GM21825 (cell line): ENCODE measurements around the gene GPM6B.
A peak's percentile ranks its signal among the peaks of the same experiment; 100 is the strongest.

Experiments used
- ATAC-seq: cut with Tn5 transposase; IDR thresholded peaks from one replicate; pipeline ENCODE4 v1.9.1; 2021; ENCODE audit warnings: mild to moderate bottlenecking, moderate library complexity; ENCODE audit not compliant: unreplicated experiment

Gene GPM6B

DNA sequence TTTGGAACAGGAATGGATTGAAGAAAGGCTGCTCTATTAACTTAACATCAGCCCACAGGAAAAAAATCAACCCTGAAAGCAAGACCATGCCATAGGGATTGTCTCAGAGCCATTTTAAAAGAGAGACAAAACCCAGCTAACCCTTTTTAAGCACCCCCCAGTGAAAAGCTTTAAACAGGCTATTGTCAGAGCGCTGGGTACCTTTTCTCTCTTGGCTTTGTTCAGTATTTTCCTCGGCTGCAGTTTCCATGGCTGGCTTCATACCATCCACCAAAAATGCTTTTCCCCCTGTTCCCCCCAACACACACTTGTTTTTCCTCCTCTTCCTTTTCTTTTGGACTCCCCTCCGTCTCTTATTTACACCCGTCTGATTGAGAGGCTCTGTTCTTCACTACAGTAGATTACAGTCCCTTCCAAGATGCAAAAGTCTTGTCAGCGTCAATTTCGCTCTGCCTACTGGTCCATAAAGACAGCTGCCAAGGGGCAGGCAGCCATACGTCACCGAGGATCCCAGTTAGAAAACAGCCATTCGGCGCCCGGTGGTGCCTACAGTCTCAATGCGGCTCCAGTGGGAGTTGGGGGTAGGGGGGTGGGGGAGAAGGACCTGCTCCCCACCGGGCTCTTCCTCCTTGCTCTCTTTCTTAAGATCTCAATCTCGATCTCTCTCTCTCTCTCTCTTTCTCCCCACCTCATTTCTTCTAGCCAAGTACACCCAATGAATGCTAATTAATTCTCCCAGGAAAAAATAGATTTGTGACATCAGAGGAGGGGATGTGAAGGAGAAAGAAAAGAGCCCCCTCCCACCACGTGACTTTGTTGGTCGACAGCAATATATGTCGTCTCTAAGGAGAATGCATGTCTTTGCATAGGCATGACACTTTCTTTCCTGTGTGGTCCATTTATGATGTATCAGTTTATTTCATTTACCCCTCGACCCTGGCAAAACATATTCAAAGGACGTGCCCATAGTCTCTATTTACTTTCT is at the start of gene GPM6B:
Gene GPM6B (minus strand): TSS at position 451 of the 985 bp plus-strand sequence. CDS start 189 bp downstream, at position 262.
- no peak for ATAC-seq

- ATAC-seq, result no peak
Observed at GRCh38 chrX:13864264-13864663, 47.4 kb upstream of the GPM6B start.

DNA sequence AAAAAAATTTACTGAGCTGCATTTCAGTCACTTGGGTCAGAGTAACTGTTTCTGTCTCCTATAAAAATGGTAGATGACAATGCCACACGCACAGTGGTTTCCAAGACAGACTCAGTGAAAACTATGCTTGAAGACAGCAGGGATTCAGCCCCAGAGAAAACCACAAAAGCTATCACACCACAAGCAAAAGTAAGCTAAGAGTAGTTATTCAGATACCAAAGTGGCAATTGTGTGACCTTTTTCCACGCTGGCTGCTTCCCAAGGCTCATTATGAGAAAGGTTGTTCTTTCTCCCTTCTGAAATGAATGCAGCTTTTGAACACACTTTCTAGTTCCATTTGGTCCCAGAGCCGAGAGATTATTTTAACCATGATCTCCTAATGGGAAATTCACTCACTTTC is 46.4 kb upstream of the GPM6B start:
- no peak for ATAC-seq

- no peak for ATAC-seq
Observed at GRCh38 chrX:13859724-13860123, 42.8 kb upstream of the GPM6B start.

DNA sequence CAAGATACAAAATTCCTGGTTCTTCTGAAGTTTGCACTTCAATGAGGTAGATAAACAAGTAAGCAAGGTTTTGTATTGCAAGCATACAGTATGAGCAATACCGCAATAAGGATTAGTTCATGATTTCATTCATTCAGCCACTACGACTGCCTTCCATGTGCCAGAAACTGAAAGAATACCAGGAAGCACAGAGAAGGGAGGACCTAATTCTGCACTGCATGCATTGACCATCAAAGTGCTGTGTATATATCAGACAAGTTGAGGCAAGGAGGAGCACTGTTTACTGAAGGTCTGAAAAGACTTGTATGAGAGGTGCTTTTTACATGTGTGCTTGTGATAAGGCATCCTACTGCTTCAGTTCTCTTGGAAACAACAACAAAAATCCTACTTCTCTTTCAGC is 40.9 kb upstream of the GPM6B start:
- no peak for ATAC-seq

GRCh38 chrX:13855689-13856450 is 39.0 kb upstream of the GPM6B start:
- ATAC-seq, result no peak

GRCh38 chrX:13854003-13854402 is 37.1 kb upstream of the GPM6B start:
- ATAC-seq, result no peak

- peak; percentile 57 for ATAC-seq
Observed at GRCh38 chrX:13852001-13852695, 35.3 kb upstream of the GPM6B start.

GRCh38 chrX:13845721-13846378 is 29.0 kb upstream of the GPM6B start:
- no peak for ATAC-seq

DNA sequence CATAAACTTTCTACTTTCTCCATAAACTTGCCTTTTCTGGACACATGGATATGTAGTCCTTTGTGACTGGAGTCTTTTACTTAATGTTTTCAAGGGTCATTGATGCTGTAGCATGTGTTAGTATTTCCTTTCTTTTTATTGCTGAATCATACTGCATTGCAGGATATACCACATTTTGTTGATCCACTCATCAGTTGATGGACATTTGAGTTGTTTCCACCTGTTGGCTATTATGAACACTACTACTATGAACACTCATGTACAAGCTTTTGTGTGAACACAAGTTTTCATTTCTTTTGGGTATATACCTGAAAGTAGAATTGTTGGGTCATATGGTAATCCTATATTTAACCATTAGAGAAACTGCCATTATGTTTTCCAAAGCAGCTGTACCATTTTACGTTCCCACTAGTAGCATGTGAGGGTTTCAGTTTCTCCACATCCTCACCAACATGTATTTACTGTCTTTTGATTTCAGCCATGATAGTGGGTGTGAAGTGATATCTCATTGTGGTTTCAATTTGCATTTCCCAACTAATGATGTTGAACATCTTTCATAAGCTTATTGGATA is 26.3 kb upstream of the GPM6B start:
- no peak for ATAC-seq

DNA sequence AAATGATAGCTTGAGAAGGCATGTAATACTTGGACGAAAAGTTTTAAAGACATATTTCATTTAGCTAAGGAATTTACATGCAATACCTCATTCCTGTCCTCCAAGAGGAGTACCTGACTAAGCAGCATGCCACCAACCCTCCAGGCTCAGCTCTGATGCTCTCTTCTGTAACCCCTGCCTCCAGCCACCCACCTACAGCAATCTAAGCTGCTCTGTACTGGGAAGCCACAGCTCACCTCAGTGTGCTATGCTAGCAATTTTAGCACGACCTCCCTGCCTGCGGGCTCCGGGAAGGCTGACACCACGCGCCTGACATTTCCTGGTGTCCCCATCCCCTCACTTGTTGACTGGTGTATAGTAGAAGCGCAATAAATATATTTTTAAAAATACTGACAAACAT is 23.2 kb upstream of the GPM6B start:
- ATAC-seq, result no peak

DNA sequence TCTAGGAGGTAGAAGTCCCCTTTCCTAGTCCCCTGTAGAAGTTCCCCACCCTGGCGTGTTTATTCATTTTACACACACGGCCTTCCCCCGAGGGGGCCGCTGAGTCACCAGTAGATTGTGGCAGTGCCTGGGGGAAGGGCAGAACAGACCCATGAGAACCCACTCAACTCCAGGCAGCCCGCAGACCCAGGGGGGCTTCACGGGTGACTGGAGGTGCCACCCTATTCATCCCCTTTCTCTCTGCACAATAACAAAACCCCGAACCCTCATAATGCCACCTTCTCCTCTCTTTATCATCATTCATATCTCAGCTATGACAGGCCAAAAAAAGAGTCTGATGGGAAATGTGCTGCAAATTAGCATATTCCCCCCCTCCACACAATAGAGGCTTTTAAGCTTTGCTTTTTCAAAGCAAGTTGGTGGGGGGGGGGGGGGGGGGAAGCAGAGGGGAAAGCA is 20.4 kb upstream of the GPM6B start:
- no peak for ATAC-seq

- ATAC-seq, result no peak
Observed at GRCh38 chrX:13836575-13836974, 19.7 kb upstream of the GPM6B start.

GRCh38 chrX:13835825-13836224 is 18.9 kb upstream of the GPM6B start:
- ATAC-seq, result no peak

- ATAC-seq, result no peak
Observed at GRCh38 chrX:13834355-13834754, 17.5 kb upstream of the GPM6B start.

GRCh38 chrX:13829983-13830382 is 13.1 kb upstream of the GPM6B start:
- ATAC-seq, result no peak

DNA sequence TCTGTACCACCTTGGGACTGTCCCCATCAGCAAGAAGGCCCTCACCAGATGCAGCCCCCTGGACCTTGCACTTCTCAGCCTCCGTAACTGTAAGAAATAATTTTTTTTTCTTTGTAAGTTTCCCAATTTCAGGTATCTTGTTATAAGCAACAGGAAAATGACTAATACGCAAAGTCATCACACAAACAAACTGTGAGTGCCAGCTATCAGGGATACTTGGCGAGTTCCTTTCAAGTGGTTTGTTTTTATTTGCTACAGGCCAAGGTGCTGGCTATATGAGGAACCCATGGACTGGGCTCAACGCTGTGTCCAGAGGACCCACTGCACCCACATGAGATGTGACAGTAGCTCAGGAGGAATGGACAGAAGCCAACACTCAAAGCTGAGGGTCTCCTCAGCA is 11.5 kb upstream of the GPM6B start:
- ATAC-seq, result no peak

DNA sequence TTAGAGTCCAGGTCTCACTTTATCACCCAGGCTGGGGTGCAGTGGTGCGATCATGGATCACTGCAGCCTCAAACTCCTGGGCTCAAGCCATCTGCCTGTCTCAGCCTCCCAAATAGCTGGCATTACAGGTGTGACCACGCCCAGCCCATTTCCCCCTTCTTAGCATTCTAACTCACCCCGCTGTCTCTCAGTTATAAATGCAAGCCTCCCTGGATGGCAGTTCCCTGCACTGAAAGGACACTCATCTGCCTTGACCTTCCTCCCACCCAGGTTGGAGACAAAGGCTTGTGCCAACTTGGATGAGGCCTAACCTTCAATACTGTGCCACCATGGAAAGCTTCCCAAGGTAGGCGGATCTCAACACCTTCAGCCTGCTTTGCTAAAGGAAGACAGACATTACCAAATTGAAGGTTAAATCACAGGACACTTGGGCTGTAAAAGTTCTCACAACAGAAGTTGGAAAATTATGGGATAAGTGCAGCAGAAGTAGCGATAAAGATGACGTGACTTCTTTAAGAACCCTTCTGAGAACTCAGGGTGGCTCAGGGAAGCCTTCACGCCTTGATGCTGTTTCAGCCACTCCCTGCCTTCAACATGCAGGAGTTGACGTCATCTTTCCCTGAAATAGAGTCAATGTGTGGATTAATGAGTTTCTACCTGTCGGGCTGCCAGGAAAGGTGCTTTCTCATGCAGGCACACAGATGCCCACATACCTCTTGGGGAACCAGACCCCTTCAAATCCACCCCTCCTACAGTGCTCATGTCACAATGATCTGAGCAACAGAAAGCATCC is 10.6 kb upstream of the GPM6B start:
- no peak for ATAC-seq

DNA sequence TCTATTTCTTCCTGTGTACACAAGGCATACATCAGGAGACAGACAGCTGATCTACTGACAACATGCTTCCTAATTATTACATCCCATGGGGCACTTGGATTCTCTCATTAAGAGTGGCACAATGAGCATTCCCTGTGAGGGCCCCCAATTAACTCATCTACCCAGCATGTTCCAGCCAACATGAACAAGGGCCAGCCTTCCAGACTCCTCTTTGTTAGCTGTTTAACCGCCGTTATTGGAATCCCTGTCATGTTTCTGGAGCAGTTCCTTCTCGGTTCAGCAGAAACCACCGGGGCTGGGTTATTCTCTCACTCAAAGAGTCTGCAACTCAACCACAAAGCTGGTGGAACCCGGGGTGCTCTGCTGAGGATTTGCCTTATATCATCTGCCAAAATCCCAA is 9.9 kb upstream of the GPM6B start:
- ATAC-seq, result no peak
